Astrocyte (in vitro differentiated cells and primary cell): Measurements from ENCODE around the gene BICD1.

ENCODE experiments used
- EZH2 ChIP-seq: IDR thresholded peaks from 2 replicates; pipeline ENCODE4 v1.6.1; 2012; ENCODE audit warnings: mild to moderate bottlenecking, low read length, inconsistent platforms; ENCODE audit not compliant: insufficient read depth
- TF ChIP-seq, protein P1 (sequence below): IDR thresholded peaks from 2 replicates; pipeline ENCODE4 v1.5.1; 2011; ENCODE audit warnings: low read depth, mild to moderate bottlenecking, inconsistent platforms, low read length, moderate library complexity; ENCODE audit not compliant: insufficient read depth

DNA sequence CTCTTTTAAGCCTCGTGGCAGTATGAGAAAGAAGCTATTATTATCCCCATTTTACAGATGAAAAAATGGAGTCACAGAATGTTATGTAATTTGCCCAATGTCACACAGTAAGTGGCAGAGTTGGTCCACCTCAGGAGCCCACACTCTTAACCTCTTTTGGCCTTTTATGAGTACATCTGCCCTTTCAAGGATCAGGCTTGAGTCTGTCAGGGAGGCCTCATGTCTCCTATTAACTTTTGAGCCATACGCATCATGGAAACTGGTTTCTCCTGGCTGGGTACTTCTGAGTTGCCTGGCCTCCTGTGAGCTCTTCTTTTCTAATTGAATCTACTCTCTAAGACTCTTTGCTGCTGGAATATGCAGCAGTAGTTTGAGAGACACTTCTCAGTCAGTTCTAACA, 101.7 kb downstream of the BICD1 start:
- TF ChIP-seq EZH2 = no peak
- TF ChIP-seq, protein P1, sequence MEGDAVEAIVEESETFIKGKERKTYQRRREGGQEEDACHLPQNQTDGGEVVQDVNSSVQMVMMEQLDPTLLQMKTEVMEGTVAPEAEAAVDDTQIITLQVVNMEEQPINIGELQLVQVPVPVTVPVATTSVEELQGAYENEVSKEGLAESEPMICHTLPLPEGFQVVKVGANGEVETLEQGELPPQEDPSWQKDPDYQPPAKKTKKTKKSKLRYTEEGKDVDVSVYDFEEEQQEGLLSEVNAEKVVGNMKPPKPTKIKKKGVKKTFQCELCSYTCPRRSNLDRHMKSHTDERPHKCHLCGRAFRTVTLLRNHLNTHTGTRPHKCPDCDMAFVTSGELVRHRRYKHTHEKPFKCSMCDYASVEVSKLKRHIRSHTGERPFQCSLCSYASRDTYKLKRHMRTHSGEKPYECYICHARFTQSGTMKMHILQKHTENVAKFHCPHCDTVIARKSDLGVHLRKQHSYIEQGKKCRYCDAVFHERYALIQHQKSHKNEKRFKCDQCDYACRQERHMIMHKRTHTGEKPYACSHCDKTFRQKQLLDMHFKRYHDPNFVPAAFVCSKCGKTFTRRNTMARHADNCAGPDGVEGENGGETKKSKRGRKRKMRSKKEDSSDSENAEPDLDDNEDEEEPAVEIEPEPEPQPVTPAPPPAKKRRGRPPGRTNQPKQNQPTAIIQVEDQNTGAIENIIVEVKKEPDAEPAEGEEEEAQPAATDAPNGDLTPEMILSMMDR = no peak
